ENCODE measurements around the gene BRD3.
"Not testable (repeated sequence)": the region's sequence is repeated elsewhere in the genome, so short reads cannot be mapped to it uniquely, and the experiment has no call there.

Gene BRD3

DNA sequence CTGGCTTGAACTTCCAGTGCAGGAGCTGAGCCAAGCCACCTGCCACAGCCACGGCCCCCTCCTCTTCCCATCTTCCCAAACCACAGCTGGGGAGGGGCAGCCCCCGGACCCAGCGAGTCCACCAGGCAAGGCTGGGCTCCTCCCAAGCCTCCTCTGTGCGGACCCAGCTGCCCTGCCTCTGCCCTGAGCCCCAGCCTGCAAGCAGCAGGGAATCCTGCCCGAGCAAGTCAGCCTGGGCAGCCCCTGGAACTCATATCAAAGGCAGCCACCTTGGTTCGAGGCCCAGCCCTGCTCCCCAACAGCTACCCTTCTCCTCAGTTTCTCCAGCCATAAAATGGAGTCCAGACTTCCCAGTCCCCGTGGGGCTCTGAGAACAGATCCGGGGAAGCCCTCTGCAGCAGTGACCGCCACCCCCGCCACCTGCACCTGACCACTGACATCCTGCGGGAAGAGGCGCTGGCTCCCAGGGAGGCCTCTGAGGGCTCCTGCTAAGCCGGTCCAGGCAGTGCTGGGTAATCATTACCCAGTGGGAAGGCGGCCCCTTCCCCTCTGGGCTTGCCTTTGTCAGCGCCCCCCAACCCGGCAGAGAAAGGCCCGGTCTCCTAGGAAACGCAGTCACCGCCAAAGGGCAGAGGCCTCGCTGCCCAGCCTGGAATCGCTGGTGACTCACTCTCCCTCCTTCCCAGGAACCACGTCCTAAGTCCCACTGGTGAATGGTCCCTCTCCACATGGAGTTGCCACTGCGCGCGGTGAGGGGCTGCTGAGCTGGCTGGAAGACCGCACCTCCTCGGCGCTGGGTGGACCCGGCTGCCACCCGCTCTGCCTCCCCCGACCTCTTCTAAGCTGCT, 77.2 kb downstream of the BRD3 start:
- DNase-seq, result no peak

- no peak for DNase-seq
These were observed 78.0 kb downstream of the BRD3 start for GRCh38 chr9:133989625-133990365.

DNA sequence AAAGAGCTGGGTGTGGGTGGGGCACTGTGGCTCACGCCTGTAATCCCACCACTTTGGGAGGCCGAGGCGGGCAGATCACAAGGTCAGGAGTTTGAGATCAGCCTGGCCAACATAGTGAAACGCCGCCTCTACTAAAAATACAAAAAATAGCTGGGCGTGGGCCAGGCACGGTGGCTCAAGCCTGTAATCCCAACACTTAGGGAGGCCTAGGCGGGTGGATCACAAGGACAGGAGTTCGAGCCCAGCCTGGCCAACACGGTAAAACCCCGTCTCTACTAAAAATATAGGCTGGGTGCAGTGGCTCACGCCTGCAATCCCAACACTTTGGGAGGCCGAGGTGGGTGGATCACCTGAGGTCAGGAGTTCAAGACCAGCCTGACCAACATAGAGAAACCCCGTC, 79.1 kb downstream of the BRD3 start:
- DNase-seq, result not testable (repeated sequence)

GRCh38 chr9:133987946-133988665, 79.7 kb downstream of the BRD3 start:
- DNase-seq, result no peak

DNA sequence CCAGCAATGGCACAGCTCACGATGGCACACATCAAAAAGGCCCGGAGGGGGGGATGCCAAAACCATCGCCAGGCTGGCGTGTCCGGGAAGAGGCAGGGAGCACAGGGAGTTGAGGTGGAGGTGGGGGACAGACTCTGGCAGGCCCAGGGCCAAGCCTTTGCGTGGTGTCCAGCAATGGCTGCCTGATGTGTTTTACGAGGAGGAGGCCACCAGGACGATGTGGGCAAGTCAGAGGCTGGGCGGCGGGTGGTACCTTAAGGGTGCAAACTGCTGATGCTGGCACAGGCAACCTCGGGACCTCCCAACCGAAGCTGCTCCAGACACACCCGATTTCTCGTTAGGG, 80.4 kb downstream of the BRD3 start:
- DNase-seq, result no peak

GRCh38 chr9:133986774-133987445, 80.9 kb downstream of the BRD3 start:
- DNase-seq, result no peak

- DNase-seq, result no peak
These were observed 81.8 kb downstream of the BRD3 start for GRCh38 chr9:133986061-133986460.

GRCh38 chr9:133982971-133983720, 84.7 kb downstream of the BRD3 start:
- no peak for DNase-seq

DNA sequence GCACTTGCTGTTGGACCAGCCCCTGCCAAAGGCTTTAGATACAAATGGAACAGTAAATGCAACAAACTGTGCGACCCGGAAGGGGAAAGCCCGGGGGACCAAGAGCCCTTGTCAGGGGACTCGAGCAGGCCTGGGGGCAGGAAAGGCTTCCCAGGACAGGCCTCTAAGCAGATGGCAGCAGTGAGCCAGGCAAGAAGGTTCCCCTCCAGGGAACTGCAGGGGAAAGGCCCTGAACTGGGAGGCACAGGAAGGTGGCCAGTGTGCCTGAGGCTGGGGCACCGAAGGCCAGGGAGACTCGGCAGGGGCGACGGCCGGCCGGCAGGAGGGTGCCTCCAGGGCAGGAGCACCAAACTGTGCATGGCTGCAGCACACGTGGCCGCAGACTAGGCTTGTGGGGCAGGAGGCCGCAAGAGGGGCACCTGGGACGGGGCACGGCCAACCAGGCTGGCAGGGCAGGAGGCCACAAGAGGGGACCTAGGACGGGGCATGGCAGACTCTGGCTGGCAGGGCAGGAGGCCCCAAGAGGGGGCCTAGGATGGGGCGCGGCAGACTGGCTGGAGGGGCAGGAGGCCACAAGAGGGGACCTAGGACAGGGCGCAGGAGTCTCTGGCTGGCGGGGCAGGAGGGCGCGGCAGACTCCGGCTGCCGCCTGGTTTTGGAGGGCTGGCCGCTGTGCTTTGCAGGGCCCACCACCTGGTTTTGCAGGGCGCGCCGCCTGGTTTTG, 85.7 kb downstream of the BRD3 start:
- no peak for DNase-seq

- no peak for DNase-seq
These were observed 86.3 kb downstream of the BRD3 start for GRCh38 chr9:133981589-133981957.

DNA sequence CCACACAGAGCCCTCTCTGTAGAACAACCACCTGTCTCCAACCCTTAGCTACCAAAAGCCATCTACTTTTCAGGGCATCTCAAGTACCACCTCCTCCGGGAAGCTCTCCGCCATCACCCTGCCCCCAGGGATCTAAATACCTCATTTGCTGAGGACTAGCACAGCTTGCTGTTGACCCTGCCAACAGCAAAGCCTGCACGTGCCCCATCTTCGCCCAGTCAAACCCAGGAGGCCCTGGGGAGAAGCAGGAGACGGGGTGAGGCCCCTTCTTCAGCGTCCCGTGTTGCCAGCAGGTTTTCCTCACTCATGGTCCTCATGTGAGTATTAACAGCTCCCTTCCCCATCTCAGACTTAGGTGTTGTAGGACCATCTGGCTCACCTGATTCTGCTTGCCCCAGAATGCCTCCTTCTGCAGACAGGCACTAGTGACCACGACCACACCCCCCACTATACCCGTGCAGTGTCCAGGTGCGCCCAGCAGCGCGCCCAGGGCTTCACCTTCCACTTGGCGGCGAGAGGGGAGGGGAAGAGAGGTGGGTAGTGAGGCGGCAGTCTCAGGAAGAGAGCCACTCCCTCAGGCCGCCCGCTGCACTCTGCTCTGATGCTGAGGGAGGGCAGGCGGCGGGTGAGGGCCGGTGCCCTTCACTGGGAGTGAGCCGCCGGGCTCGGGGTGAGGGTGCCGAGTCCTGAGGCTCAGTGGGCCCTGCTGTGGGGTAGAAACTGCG, 86.8 kb downstream of the BRD3 start:
- DNase-seq, result no peak

Data from NCI-H1048 (cell line).